Liver (tissue), 9 donors: ENCODE measurements around the gene PNLIPRP1. TPM values are rescaled to one million over a fixed set of nuclear protein-coding genes. Genes with fewer than 3 reads are reported as not detected.

Experiments used
- DNase-seq: peaks from one replicate; pipeline ENCODE4 v3.0.0-alpha.2; 2017; ENCODE audit warnings: low spot score
- H3K27ac ChIP-seq, 2 donors: one replicate each; pipeline ENCODE4 v1.7.0; 2013; ENCODE audit warnings: inconsistent platforms in 2 of 2, low read length in 2 of 2, control low read depth in 1 of 2, low read depth in 1 of 2, mild to moderate bottlenecking in 1 of 2
- H3K27me3 ChIP-seq, 4 donors: one replicate each; pipeline versions ENCODE4 v1.6.1 to v1.7.0; 2013; ENCODE audit warnings: low read length in 3 of 4, inconsistent platforms in 1 of 4, mild to moderate bottlenecking in 1 of 4, moderate library complexity in 1 of 4; ENCODE audit not compliant: control insufficient read depth in 4 of 4, insufficient read depth in 4 of 4
- H3K36me3 ChIP-seq, 4 donors: one replicate each; pipeline versions ENCODE4 v1.6.1 to v1.7.0; 2013; ENCODE audit warnings: low read length in 3 of 4, mild to moderate bottlenecking in 3 of 4, low read depth in 1 of 4, moderate library complexity in 1 of 4; ENCODE audit not compliant: control insufficient read depth in 4 of 4, insufficient read depth in 3 of 4
- H3K4me1 ChIP-seq, 4 donors: one replicate each; pipeline versions ENCODE4 v1.6.1 to v1.7.0; 2013; ENCODE audit warnings: low read length in 3 of 4, mild to moderate bottlenecking in 3 of 4, moderate library complexity in 1 of 4; ENCODE audit not compliant: control insufficient read depth in 4 of 4, insufficient read depth in 4 of 4
- H3K4me3 ChIP-seq, 3 donors: one replicate each; pipeline versions ENCODE4 v1.6.1 to v1.7.0; 2013; ENCODE audit warnings: low read length in 3 of 3, control low read depth in 1 of 3, low read depth in 1 of 3, mild to moderate bottlenecking in 1 of 3
- H3K9ac ChIP-seq, 2 donors: one replicate each; pipeline ENCODE4 v1.7.0; 2013; ENCODE audit warnings: low read length in 2 of 2, mild to moderate bottlenecking in 2 of 2, moderate library complexity in 2 of 2, control low read depth in 1 of 2, low read depth in 1 of 2
- H3K9me3 ChIP-seq, 4 donors: one replicate each; pipeline versions ENCODE4 v1.6.1 to v1.7.0; 2013; ENCODE audit warnings: low read length in 3 of 4; ENCODE audit not compliant: control insufficient read depth in 4 of 4
- EGR1 ChIP-seq, 2 donors: IDR thresholded peaks; 2 replicates each; pipeline ENCODE4 v1.6.1; 2016 to 2018; ENCODE audit warnings: antibody characterized with exemption in 2 of 2, low read depth in 2 of 2
- FOXA1 ChIP-seq: IDR thresholded peaks from 2 replicates; pipeline ENCODE4 v1.6.1; 2016; ENCODE audit warnings: antibody characterized with exemption
- FOXA2 ChIP-seq: IDR thresholded peaks from 2 replicates; pipeline ENCODE4 v1.6.1; 2016; ENCODE audit warnings: antibody characterized with exemption
- GABPA ChIP-seq, 2 donors: IDR thresholded peaks in 1 of 2; conservative IDR thresholded peaks in 1 of 2; 2 replicates each; pipeline ENCODE4 v1.6.1; 2016; ENCODE audit warnings: antibody characterized with exemption in 2 of 2, mild to moderate bottlenecking in 1 of 2, moderate library complexity in 1 of 2
- HNF4A ChIP-seq, 2 donors: conservative IDR thresholded peaks; 2 replicates each; pipeline ENCODE4 v1.6.1; 2016; ENCODE audit warnings: antibody characterized with exemption in 2 of 2, mild to moderate bottlenecking in 2 of 2
- HNF4G ChIP-seq: IDR thresholded peaks from 2 replicates; pipeline ENCODE4 v1.6.1; 2016; ENCODE audit warnings: antibody characterized with exemption
- JUND ChIP-seq, 2 donors: IDR thresholded peaks; 2 replicates each; pipeline ENCODE4 v1.6.1; 2016; ENCODE audit warnings: antibody characterized with exemption in 2 of 2
- RAD21 ChIP-seq, 2 donors: IDR thresholded peaks; 2 replicates each; pipeline ENCODE4 v1.6.1; 2016; ENCODE audit warnings: antibody characterized with exemption in 2 of 2, mild to moderate bottlenecking in 2 of 2
- RXRA ChIP-seq, 2 donors: IDR thresholded peaks; 2 replicates each; pipeline ENCODE4 v1.6.1; 2017 to 2018; ENCODE audit warnings: antibody characterized with exemption in 2 of 2, mild to moderate bottlenecking in 1 of 2
- SP1 ChIP-seq: IDR thresholded peaks from 2 replicates; pipeline ENCODE4 v1.6.1; 2018; ENCODE audit warnings: antibody characterized with exemption, mild to moderate bottlenecking
- TAF1 ChIP-seq: conservative IDR thresholded peaks from 2 replicates; pipeline ENCODE4 v1.6.1; 2016; ENCODE audit warnings: antibody characterized with exemption, mild to moderate bottlenecking
- YY1 ChIP-seq: IDR thresholded peaks from 2 replicates; pipeline ENCODE4 v1.6.1; 2016; ENCODE audit warnings: antibody characterized with exemption, mild to moderate bottlenecking
- ZBTB33 ChIP-seq: IDR thresholded peaks from 2 replicates; pipeline ENCODE4 v1.6.1; 2016; ENCODE audit warnings: antibody characterized with exemption
- WGBS: extraction: QIAGEN DNeasy Blood & Tissue Kit; methylation state at CpG from one replicate; pipeline ENCODE4 v1.1.7; 2013; 5-methylcytosine and 5-hydroxymethylcytosine counted together
- polyA plus RNA-seq, 2 donors: library from polyadenylated mRNA; stranded (reverse) in 1 of 2; unstranded in 1 of 2; fragments of 200-250 nt in 1 of 2; fragments of >200 nt in 1 of 2; fragmentation: Nextera tagmentation in 1 of 2; extraction: Ambion mirVana in 1 of 2; gene quantifications; one replicate each; pipeline versions ENCODE4 v1.2.1 to v1.2.3, GENCODE V29; 2013 to 2015
- total RNA-seq, 2 donors: library from RNA; depleted of rRNA; stranded (reverse); fragments of >200 nt; gene quantifications; one replicate each; pipeline ENCODE4 v1.2.3, GENCODE V29; 2014
- TF ChIP-seq, protein P1 (sequence below): fragments of 150-350 bp; IDR thresholded peaks from 2 replicates; pipeline ENCODE4 v1.5.1; 2017; ENCODE audit warnings: improper control_type of control experiment, low read depth, low read length; ENCODE audit not compliant: missing input control
- TF ChIP-seq, protein P2 (sequence below): IDR thresholded peaks from 2 replicates; pipeline ENCODE4 v1.6.1; 2016; ENCODE audit warnings: antibody characterized with exemption
- TF ChIP-seq, protein P3 (sequence below): IDR thresholded peaks from 2 replicates; pipeline ENCODE4 v1.6.1; 2016; ENCODE audit warnings: antibody characterized with exemption, mild to moderate bottlenecking
- donor health status: healthy.
- donor health status: healthy.
- donor health status: healthy.
- donor health status: healthy.
- donor health status: healthy.

The PNLIPRP1 gene
- total and polyA plus RNA-seq, 4 donors, result not detected

DNA sequence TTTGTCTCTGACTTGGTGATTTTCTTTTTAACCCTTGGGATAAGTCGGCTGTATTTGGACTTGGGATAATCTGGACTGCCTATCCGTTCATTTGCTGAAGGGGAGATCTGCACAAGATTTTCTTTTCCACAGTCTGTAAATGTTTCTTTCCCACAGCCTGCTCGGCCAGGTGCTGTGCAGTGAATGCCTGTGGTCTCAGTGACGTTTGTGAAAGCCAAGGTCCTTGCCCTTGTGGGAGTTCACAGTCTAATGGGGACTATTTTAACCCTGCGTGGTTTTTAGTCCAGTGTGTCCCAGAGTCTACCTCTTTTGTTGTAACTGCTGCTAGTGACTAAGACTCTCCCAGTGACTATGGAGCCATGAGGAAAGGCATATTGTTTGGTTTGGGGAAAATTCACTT, 36.1 kb upstream of the PNLIPRP1 start:
- no peak overlapping the region for H3K27ac ChIP-seq
- 45% methylated on average over 5 of the region's 5 CpGs for WGBS
- no peak for DNase-seq
- TF ChIP-seq FOXA2 (no peak), SP1 (no peak), TAF1 (no peak), EGR1 (IDR thresholded peaks at IDR 0.05; ENCODE audit: low read depth in 2 of 2) (no peak), RXRA (IDR thresholded peaks at IDR 0.05) (no peak), FOXA1 (no peak)
- no peaks in the 10 kb centered on the region for H3K4me1 ChIP-seq
- H3K27me3 ChIP-seq, result peaks cover 0 to 3% (median 0%) of the 10 kb centered on the region in 4 donors
- no peaks in the 10 kb centered on the region for H3K9me3 ChIP-seq
- no peaks in the 10 kb centered on the region for H3K36me3 ChIP-seq
- no peak overlapping the region for H3K9ac ChIP-seq
- no peak overlapping the region for H3K4me3 ChIP-seq

DNA sequence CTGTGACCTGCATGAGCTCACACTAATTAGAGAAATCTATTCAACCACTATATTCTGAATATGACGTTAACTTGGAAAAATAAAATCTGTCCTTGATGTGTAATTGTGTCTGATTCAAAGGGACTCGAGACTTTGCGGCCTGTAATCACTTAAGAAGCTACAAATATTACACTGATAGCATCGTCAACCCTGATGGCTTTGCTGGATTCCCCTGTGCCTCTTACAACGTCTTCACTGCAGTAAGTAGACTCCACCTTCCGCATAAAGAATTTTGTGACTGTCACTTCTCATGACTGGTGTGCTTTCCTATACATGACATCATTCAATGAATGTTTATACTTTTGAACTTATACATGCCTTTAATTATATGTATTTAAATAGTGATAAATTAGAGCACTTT, 34.9 kb upstream of the PNLIPRP1 start:
- Histone ChIP-seq H3K4me3 (no peak overlapping the region), H3K9me3 (no peaks in the 10 kb centered on the region), H3K36me3 (no peaks in the 10 kb centered on the region), H3K9ac (no peak overlapping the region), H3K27me3 (peaks cover 0 to 3% (median 0%) of the 10 kb centered on the region in 4 donors), H3K4me1 (no peaks in the 10 kb centered on the region), H3K27ac (no peak overlapping the region)
- no peak for DNase-seq
- TF ChIP-seq ZBTB33 (no peak), RAD21 (IDR thresholded peaks at IDR 0.05) (no peak), HNF4G (no peak), TAF1 (no peak), HNF4A (conservative IDR thresholded peaks at IDR 0.05) (no peak), GABPA (IDR thresholded peaks at IDR 0.05 in 1 of 2, conservative IDR thresholded peaks at IDR 0.05 in 1 of 2) (no peak), YY1 (no peak), JUND (IDR thresholded peaks at IDR 0.05) (no peak), SP1 (no peak)
- TF ChIP-seq, protein P1, sequence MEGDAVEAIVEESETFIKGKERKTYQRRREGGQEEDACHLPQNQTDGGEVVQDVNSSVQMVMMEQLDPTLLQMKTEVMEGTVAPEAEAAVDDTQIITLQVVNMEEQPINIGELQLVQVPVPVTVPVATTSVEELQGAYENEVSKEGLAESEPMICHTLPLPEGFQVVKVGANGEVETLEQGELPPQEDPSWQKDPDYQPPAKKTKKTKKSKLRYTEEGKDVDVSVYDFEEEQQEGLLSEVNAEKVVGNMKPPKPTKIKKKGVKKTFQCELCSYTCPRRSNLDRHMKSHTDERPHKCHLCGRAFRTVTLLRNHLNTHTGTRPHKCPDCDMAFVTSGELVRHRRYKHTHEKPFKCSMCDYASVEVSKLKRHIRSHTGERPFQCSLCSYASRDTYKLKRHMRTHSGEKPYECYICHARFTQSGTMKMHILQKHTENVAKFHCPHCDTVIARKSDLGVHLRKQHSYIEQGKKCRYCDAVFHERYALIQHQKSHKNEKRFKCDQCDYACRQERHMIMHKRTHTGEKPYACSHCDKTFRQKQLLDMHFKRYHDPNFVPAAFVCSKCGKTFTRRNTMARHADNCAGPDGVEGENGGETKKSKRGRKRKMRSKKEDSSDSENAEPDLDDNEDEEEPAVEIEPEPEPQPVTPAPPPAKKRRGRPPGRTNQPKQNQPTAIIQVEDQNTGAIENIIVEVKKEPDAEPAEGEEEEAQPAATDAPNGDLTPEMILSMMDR, result no peak
- TF ChIP-seq, protein P2, sequence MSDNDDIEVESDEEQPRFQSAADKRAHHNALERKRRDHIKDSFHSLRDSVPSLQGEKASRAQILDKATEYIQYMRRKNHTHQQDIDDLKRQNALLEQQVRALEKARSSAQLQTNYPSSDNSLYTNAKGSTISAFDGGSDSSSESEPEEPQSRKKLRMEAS, result no peak
- TF ChIP-seq, protein P3, sequence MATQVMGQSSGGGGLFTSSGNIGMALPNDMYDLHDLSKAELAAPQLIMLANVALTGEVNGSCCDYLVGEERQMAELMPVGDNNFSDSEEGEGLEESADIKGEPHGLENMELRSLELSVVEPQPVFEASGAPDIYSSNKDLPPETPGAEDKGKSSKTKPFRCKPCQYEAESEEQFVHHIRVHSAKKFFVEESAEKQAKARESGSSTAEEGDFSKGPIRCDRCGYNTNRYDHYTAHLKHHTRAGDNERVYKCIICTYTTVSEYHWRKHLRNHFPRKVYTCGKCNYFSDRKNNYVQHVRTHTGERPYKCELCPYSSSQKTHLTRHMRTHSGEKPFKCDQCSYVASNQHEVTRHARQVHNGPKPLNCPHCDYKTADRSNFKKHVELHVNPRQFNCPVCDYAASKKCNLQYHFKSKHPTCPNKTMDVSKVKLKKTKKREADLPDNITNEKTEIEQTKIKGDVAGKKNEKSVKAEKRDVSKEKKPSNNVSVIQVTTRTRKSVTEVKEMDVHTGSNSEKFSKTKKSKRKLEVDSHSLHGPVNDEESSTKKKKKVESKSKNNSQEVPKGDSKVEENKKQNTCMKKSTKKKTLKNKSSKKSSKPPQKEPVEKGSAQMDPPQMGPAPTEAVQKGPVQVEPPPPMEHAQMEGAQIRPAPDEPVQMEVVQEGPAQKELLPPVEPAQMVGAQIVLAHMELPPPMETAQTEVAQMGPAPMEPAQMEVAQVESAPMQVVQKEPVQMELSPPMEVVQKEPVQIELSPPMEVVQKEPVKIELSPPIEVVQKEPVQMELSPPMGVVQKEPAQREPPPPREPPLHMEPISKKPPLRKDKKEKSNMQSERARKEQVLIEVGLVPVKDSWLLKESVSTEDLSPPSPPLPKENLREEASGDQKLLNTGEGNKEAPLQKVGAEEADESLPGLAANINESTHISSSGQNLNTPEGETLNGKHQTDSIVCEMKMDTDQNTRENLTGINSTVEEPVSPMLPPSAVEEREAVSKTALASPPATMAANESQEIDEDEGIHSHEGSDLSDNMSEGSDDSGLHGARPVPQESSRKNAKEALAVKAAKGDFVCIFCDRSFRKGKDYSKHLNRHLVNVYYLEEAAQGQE, result no peak
- 77% methylated on average over 6 of the region's 6 CpGs for WGBS
